GM18907 (cell line): ENCODE results near the gene OPCML.

ENCODE experiments used
- ATAC-seq: cut with Tn5 transposase; IDR thresholded peaks from one replicate; pipeline ENCODE4 v1.9.1; 2021; ENCODE audit warnings: mild to moderate bottlenecking, moderate library complexity; ENCODE audit not compliant: unreplicated experiment

OPCML gene

GRCh38 chr11:133086518-133086917, 445.8 kb downstream of the OPCML start:
- ATAC-seq: no peak

GRCh38 chr11:133082841-133083488, 449.3 kb downstream of the OPCML start:
- peak; percentile 94 for ATAC-seq

GRCh38 chr11:133082453-133082781, 449.9 kb downstream of the OPCML start:
- ATAC-seq: no peak

- ATAC-seq: no peak
These were observed 450.4 kb downstream of the OPCML start for GRCh38 chr11:133081730-133082452.

- no peak for ATAC-seq
These were observed 451.3 kb downstream of the OPCML start for GRCh38 chr11:133081020-133081419.

- ATAC-seq: peak; percentile 47
These were observed 453.5 kb downstream of the OPCML start for GRCh38 chr11:133078591-133079404.

GRCh38 chr11:133078012-133078411, 454.3 kb downstream of the OPCML start:
- no peak for ATAC-seq

GRCh38 chr11:133075351-133075750, 456.9 kb downstream of the OPCML start:
- no peak for ATAC-seq

GRCh38 chr11:133072858-133073582, 459.3 kb downstream of the OPCML start:
- no peak for ATAC-seq

- ATAC-seq: no peak
These were observed 459.9 kb downstream of the OPCML start for GRCh38 chr11:133072378-133072777.

GRCh38 chr11:133070791-133071190, 461.5 kb downstream of the OPCML start:
- no peak for ATAC-seq

GRCh38 chr11:133070021-133070713, 462.1 kb downstream of the OPCML start:
- ATAC-seq: no peak

GRCh38 chr11:133065847-133066485, 466.3 kb downstream of the OPCML start:
- ATAC-seq: no peak

- ATAC-seq: no peak
These were observed 467.3 kb downstream of the OPCML start for GRCh38 chr11:133064961-133065360.

GRCh38 chr11:133064152-133064877, 468.0 kb downstream of the OPCML start:
- no peak for ATAC-seq

GRCh38 chr11:133058501-133058900, 473.8 kb downstream of the OPCML start:
- ATAC-seq: no peak

- ATAC-seq: no peak
These were observed 479.1 kb downstream of the OPCML start for GRCh38 chr11:133053124-133053776.

- ATAC-seq: no peak
These were observed 479.8 kb downstream of the OPCML start for GRCh38 chr11:133052537-133052936.
